ENCODE data around the gene TTL.

Gene TTL

GRCh38 chr2:112465382-112465781, 16.6 kb upstream of the TTL start:
- Histone ChIP-seq H3K36me3 (ENCODE audit: control insufficient read depth, low read length) (no peaks in the 10 kb centered on the region), H3F3A (ENCODE audit: control insufficient read depth, insufficient read depth) (no peaks in the 10 kb centered on the region), H4K20me1 (ENCODE audit: control insufficient read depth, insufficient read depth, low read depth, low read length) (no peaks in the 10 kb centered on the region), H3K9me2 (replicated peaks; ENCODE audit: control insufficient read depth, low read length) (no peaks in the 10 kb centered on the region), H3K9me3 (ENCODE audit: control insufficient read depth, insufficient read depth, low read length) (no peaks in the 10 kb centered on the region; the same call in 1 of the 2 replicates), H3K79me2 (ENCODE audit: control insufficient read depth, low read length) (no peaks in the 10 kb centered on the region), H3K4me3 (ENCODE audit: low read length) (no peak overlapping the region), H3K4me2 (ENCODE audit: low read length) (no peak overlapping the region), H3K27me3 (ENCODE audit: control insufficient read depth, low read length) (peaks cover 7% of the 10 kb centered on the region), H3K4me1 (ENCODE audit: control insufficient read depth, low read length) (no peaks in the 10 kb centered on the region), H3K27ac (ENCODE audit: low read depth, low read length) (no peak overlapping the region)
- TF ChIP-seq EZH2phosphoT487 (IDR thresholded peaks at IDR 0.05; ENCODE audit: borderline replicate concordance, low read length), result no peak
- TF ChIP-seq CTCF (IDR thresholded peaks at IDR 0.05; ENCODE audit: low read depth, low read length, poor library complexity, severe bottlenecking), result no peak

- TF ChIP-seq CTCF (IDR thresholded peaks at IDR 0.05; ENCODE audit: low read depth, low read length, poor library complexity, severe bottlenecking) (no peak), EZH2phosphoT487 (IDR thresholded peaks at IDR 0.05; ENCODE audit: borderline replicate concordance, low read length) (no peak)
- no peak overlapping the region for H3K4me2 ChIP-seq (ENCODE audit: low read length)
Measured at GRCh38 chr2:112472547-112473263, 9.3 kb upstream of the TTL start.

GRCh38 chr2:112474844-112475486, 7.0 kb upstream of the TTL start:
- Histone ChIP-seq H3K79me2 (ENCODE audit: control insufficient read depth, low read length) (no peaks in the 10 kb centered on the region), H3K36me3 (ENCODE audit: control insufficient read depth, low read length) (no peaks in the 10 kb centered on the region), H3K9me2 (replicated peaks; ENCODE audit: control insufficient read depth, low read length) (no peaks in the 10 kb centered on the region), H4K20me1 (ENCODE audit: control insufficient read depth, insufficient read depth, low read depth, low read length) (no peaks in the 10 kb centered on the region), H3K27ac (ENCODE audit: low read depth, low read length) (no peak overlapping the region), H3K4me2 (ENCODE audit: low read length) (no peak overlapping the region), H3K9me3 (ENCODE audit: control insufficient read depth, insufficient read depth, low read length) (no peaks in the 10 kb centered on the region), H3K4me1 (ENCODE audit: control insufficient read depth, low read length) (no peaks in the 10 kb centered on the region), H3K4me3 (ENCODE audit: low read length) (no peak overlapping the region), H3F3A (ENCODE audit: control insufficient read depth, insufficient read depth) (0 out of 2 replicates have a peak, but pooled peaks cover 2% of the 10 kb centered on the region), H3K27me3 (ENCODE audit: control insufficient read depth, low read length) (no peaks in the 10 kb centered on the region)
- TF ChIP-seq CTCF (IDR thresholded peaks at IDR 0.05; ENCODE audit: low read depth, low read length, poor library complexity, severe bottlenecking) (no peak), EZH2phosphoT487 (IDR thresholded peaks at IDR 0.05; ENCODE audit: borderline replicate concordance, low read length) (no peak)

More at GRCh38 chr2:112472547-112473263, 9.3 kb upstream of the TTL start:
- Histone ChIP-seq H3K9me3 (ENCODE audit: control insufficient read depth, insufficient read depth, low read length) (no peaks in the 10 kb centered on the region; the same call in 1 of the 2 replicates), H3K36me3 (ENCODE audit: control insufficient read depth, low read length) (no peaks in the 10 kb centered on the region), H3K9me2 (replicated peaks; ENCODE audit: control insufficient read depth, low read length) (no peaks in the 10 kb centered on the region), H3K79me2 (ENCODE audit: control insufficient read depth, low read length) (no peaks in the 10 kb centered on the region), H3K4me3 (ENCODE audit: low read length) (no peak overlapping the region), H3F3A (ENCODE audit: control insufficient read depth, insufficient read depth) (no peaks in the 10 kb centered on the region), H3K27ac (ENCODE audit: low read depth, low read length) (no peak overlapping the region), H4K20me1 (ENCODE audit: control insufficient read depth, insufficient read depth, low read depth, low read length) (no peaks in the 10 kb centered on the region), H3K27me3 (ENCODE audit: control insufficient read depth, low read length) (peaks cover 4% of the 10 kb centered on the region), H3K4me1 (ENCODE audit: control insufficient read depth, low read length) (no peaks in the 10 kb centered on the region)

Data from DOHH2 (cell line).